ENCODE measurements around the gene ADM2.

GRCh38 chr22:50523806-50524675, 42.7 kb downstream of the ADM2 start:
- TF ChIP-seq EZH2 (IDR thresholded peaks at IDR 0.05; ENCODE audit: low read length, missing control alignments) (no peak), CTCF (conservative IDR thresholded peaks at IDR 0.05 in 1 of 2, IDR thresholded peaks at IDR 0.05 in 1 of 2; ENCODE audit: low read depth in 1 of 2, low read length in 2 of 2) (no peak)

Measured in fibroblast of lung (primary cell).